DOHH2 (cell line): ENCODE measurements around the gene FAM81A.

ENCODE experiments used
- EZH2phosphoT487 ChIP-seq: fragments of 200-600 bp; sonication (generic); IDR thresholded peaks from 2 replicates; pipeline ENCODE4 v1.6.1; 2017; ENCODE audit warnings: borderline replicate concordance, mild to moderate bottlenecking, antibody characterized with exemption, low read length, moderate library complexity, mixed read lengths
- TF ChIP-seq, protein P1 (sequence below): fragments of 200-600 bp; sonication (generic); IDR thresholded peaks from one replicate; pipeline ENCODE4 v1.5.1; 2014; ENCODE audit warnings: antibody characterized with exemption, mild to moderate bottlenecking, low read depth, low read length; ENCODE audit not compliant: poor library complexity, severe bottlenecking

DNA sequence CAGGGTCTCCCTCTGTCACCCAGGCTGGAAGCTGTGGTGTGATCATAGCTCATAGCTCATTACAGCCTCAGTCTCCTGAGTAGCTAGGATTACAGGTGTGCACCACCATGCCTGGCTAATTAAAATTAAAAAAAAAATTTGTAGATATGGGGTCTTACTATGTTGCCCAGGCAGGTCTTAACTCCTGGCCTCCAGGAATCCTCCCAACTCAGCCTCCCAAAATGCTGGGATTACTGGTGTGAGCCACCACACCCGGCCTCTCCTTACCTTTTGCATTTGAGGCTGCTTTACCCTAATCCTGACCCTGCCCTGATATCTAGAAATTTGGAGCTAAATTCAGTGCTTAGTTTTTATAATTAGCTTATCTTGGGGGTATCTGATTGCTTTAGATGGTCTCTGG is 90.4 kb downstream of the FAM81A start:
- TF ChIP-seq, protein P1, sequence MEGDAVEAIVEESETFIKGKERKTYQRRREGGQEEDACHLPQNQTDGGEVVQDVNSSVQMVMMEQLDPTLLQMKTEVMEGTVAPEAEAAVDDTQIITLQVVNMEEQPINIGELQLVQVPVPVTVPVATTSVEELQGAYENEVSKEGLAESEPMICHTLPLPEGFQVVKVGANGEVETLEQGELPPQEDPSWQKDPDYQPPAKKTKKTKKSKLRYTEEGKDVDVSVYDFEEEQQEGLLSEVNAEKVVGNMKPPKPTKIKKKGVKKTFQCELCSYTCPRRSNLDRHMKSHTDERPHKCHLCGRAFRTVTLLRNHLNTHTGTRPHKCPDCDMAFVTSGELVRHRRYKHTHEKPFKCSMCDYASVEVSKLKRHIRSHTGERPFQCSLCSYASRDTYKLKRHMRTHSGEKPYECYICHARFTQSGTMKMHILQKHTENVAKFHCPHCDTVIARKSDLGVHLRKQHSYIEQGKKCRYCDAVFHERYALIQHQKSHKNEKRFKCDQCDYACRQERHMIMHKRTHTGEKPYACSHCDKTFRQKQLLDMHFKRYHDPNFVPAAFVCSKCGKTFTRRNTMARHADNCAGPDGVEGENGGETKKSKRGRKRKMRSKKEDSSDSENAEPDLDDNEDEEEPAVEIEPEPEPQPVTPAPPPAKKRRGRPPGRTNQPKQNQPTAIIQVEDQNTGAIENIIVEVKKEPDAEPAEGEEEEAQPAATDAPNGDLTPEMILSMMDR, result no peak
- TF ChIP-seq EZH2phosphoT487, result no peak
